HepG2 (cell line): ENCODE measurements around the gene TTC31. TPM values are rescaled to one million over a fixed set of nuclear protein-coding genes. Genes with fewer than 3 reads are reported as not detected.

Experiments used
- ARID5B ChIP-seq: IDR thresholded peaks from 2 replicates; pipeline ENCODE4 v1.4.0; 2020; ENCODE audit warnings: mild to moderate bottlenecking, missing genetic modification reagents
- ATRX ChIP-seq: sonication (generic); formaldehyde crosslinking; IDR thresholded peaks from 2 replicates; pipeline ENCODE4 v1.4.0; 2020; ENCODE audit warnings: missing genetic modification reagents, borderline replicate concordance
- CSRNP1 ChIP-seq: sonication (generic); formaldehyde crosslinking; IDR thresholded peaks from 2 replicates; pipeline ENCODE4 v1.8.1; 2023; ENCODE audit warnings: mild to moderate bottlenecking, missing genetic modification reagents
- EP300 ChIP-seq, 3 experiments: sonication (generic) in 1 of 3; formaldehyde crosslinking in 1 of 3; IDR thresholded peaks; 2 replicates each; pipeline versions ENCODE4 v1.5.1 to v1.6.1; 2011 to 2020; ENCODE audit warnings: low read depth in 2 of 3, low read length in 2 of 3, borderline replicate concordance in 1 of 3, improper control_type of control experiment in 1 of 3, mild to moderate bottlenecking in 1 of 3, missing genetic modification reagents in 1 of 3, moderate library complexity in 1 of 3
- FOXK1 ChIP-seq: sonication (generic); formaldehyde crosslinking; IDR thresholded peaks from 2 replicates; pipeline ENCODE4 v1.4.0; 2020; ENCODE audit warnings: low read depth, missing genetic modification reagents, borderline replicate concordance
- HNF4G ChIP-seq, 2 experiments: sonication (generic) in 1 of 2; formaldehyde crosslinking in 1 of 2; IDR thresholded peaks; 2 replicates each; pipeline versions ENCODE4 v1.4.0 to v1.6.1; 2011 to 2020; ENCODE audit warnings: borderline replicate concordance in 2 of 2, low read depth in 2 of 2, mild to moderate bottlenecking in 2 of 2, low read length in 1 of 2, missing genetic modification reagents in 1 of 2, moderate library complexity in 1 of 2
- KAT8 ChIP-seq: IDR thresholded peaks from 2 replicates; pipeline ENCODE4 v1.6.1; 2016; ENCODE audit warnings: missing genetic modification reagents, missing compliant biosample characterization
- KLF16 ChIP-seq, 2 experiments: sonication (generic) in 1 of 2; formaldehyde crosslinking in 1 of 2; IDR thresholded peaks; 2 replicates each; pipeline versions ENCODE4 v1.6.1 to v1.8.0; 2016 to 2023; ENCODE audit warnings: missing genetic modification reagents in 2 of 2, missing compliant biosample characterization in 1 of 2
- MTF2 ChIP-seq: sonication (generic); formaldehyde crosslinking; IDR thresholded peaks from 2 replicates; pipeline ENCODE4 v1.5.0; 2020; ENCODE audit warnings: missing genetic modification reagents, borderline replicate concordance
- NKX3-1 ChIP-seq: sonication (generic); formaldehyde crosslinking; IDR thresholded peaks from 2 replicates; pipeline ENCODE4 v1.5.0; 2020; ENCODE audit warnings: missing genetic modification reagents
- NR2F1 ChIP-seq, 2 experiments: fragments of 450-650 bp in 1 of 2; formaldehyde crosslinking in 1 of 2; IDR thresholded peaks; 2 replicates each; pipeline versions ENCODE4 v1.5.0 to v1.6.1; 2016 to 2020; ENCODE audit warnings: mild to moderate bottlenecking in 1 of 2, missing compliant biosample characterization in 1 of 2, missing genetic modification reagents in 1 of 2, moderate library complexity in 1 of 2
- RARA ChIP-seq: IDR thresholded peaks from 2 replicates; pipeline ENCODE4 v1.6.1; 2016; ENCODE audit warnings: missing genetic modification reagents, missing compliant biosample characterization
- SP5 ChIP-seq: IDR thresholded peaks from 2 replicates; pipeline ENCODE4 v1.6.1; 2016; ENCODE audit warnings: low read depth, borderline replicate concordance
- TAF15 ChIP-seq: fragments of 200-400 bp; formaldehyde crosslinking; IDR thresholded peaks from one replicate; pipeline ENCODE4 v1.6.1; 2018; ENCODE audit warnings: mild to moderate bottlenecking, low read depth, low read length; ENCODE audit not compliant: poor library complexity, severe bottlenecking
- THAP11 ChIP-seq: IDR thresholded peaks from 2 replicates; pipeline ENCODE4 v1.6.1; 2016; ENCODE audit warnings: missing biosample characterization, missing genetic modification reagents
- ZBTB7A ChIP-seq: sonication (generic); formaldehyde crosslinking; IDR thresholded peaks from 2 replicates; pipeline ENCODE4 v1.8.0; 2022; ENCODE audit warnings: mild to moderate bottlenecking, missing genetic modification reagents
- ZFY ChIP-seq: sonication (generic); formaldehyde crosslinking; IDR thresholded peaks from 2 replicates; pipeline ENCODE4 v1.4.0; 2020; ENCODE audit warnings: missing genetic modification reagents
- ZNF547 ChIP-seq: sonication (generic); formaldehyde crosslinking; IDR thresholded peaks from 2 replicates; pipeline ENCODE4 v1.5.1; 2020; ENCODE audit warnings: mild to moderate bottlenecking, missing genetic modification reagents
- ZNF619 ChIP-seq: sonication (generic); formaldehyde crosslinking; IDR thresholded peaks from 2 replicates; pipeline ENCODE4 v1.4.0; 2020; ENCODE audit warnings: mild to moderate bottlenecking, missing genetic modification reagents
- polyA plus RNA-seq, 8 experiments: library from polyadenylated mRNA; depleted of rRNA in 3 of 8; stranded (reverse) in 7 of 8; unstranded in 1 of 8; fragments of >200 nt; fragmentation: Illumina TruSeq in 4 of 8; extraction: Trizol in 4 of 8; gene quantifications; 2 replicates each; pipeline versions ENCODE4 v1.2.1 to v1.2.3, GENCODE V29; 2011 to 2016; ENCODE audit warnings: low read depth in 4 of 8, missing spikeins in 1 of 8, mixed read lengths in 1 of 8; ENCODE audit not compliant: insufficient read depth in 1 of 8
- total RNA-seq, 5 experiments: library from RNA; depleted of rRNA; stranded (reverse); fragments of >200 nt; fragmentation: Illumina TruSeq; extraction: Trizol; gene quantifications; 2 replicates each; pipeline ENCODE4 v1.2.3, GENCODE V29; 2016; ENCODE audit warnings: low read depth in 1 of 5

Gene TTC31
- total and polyA plus RNA-seq, 2 of the 13 experiments (the other 11 are each of a cell fraction or from before 2014, with no cell fraction given) = 28.3 to 39.5 TPM

- peak; percentile 44; the same call in 1 of the 2 replicates for TF ChIP-seq HNF4G (IDR thresholded peaks at IDR 0.05; ENCODE audit: borderline replicate concordance, low read depth, low read length)
- no peak for TF ChIP-seq HNF4G (CRISPR knock-in tag; IDR thresholded peaks at IDR 0.05; ENCODE audit: borderline replicate concordance, low read depth)
- TF ChIP-seq ARID5B (CRISPR knock-in tag) = peak; percentile 45; the same call in 1 of the 2 replicates
- TF ChIP-seq KAT8 (CRISPR knock-in tag) = 0 out of 2 replicates have a peak, but pooled peaks have one; percentile 55
- TF ChIP-seq THAP11 (CRISPR knock-in tag) = peak; percentile 57
- peak; percentile 29; the same call in 1 of the 2 replicates for TF ChIP-seq FOXK1 (CRISPR knock-in tag)
- peak; percentile 29 to 51; a peak in 1 of 4 replicates for TF ChIP-seq EP300 (IDR thresholded peaks at IDR 0.05; ENCODE audit: low read depth in 2 of 2, low read length in 2 of 2)
- TF ChIP-seq EP300 (CRISPR knock-in tag; IDR thresholded peaks at IDR 0.05; ENCODE audit: borderline replicate concordance) = no peak
- TF ChIP-seq KLF16 (CRISPR knock-in tag; IDR thresholded peaks at IDR 0.05) = peak in 1 of 2 experiments; percentile 39; a peak in 1 of 4 replicates
- no peak for TF ChIP-seq NKX3-1 (CRISPR knock-in tag)
- peak; percentile 60; the same call in 1 of the 2 replicates for TF ChIP-seq CSRNP1
- 0 out of 2 replicates have a peak, but pooled peaks have one; percentile 18 for TF ChIP-seq MTF2 (CRISPR knock-in tag)
- TF ChIP-seq TAF15 = peak; percentile 41
- peak; percentile 59; the same call in 1 of the 2 replicates for TF ChIP-seq SP5 (CRISPR knock-in tag)
- no peak for TF ChIP-seq ZNF619 (CRISPR knock-in tag)
- TF ChIP-seq ATRX = no peak
- peak; percentile 64 for TF ChIP-seq ZFY (CRISPR knock-in tag)
- TF ChIP-seq ZNF547 = no peak
- peak; percentile 40; the same call in 1 of the 2 replicates for TF ChIP-seq ZBTB7A (CRISPR knock-in tag)
- TF ChIP-seq RARA (CRISPR knock-in tag) = peak; percentile 73
- TF ChIP-seq NR2F1 (CRISPR knock-in tag; IDR thresholded peaks at IDR 0.05) = peak; percentile 72 to 75; a peak in 3 of 4 replicates
These were observed 30.1 kb downstream of the TTC31 start (continued) for GRCh38 chr2:74512744-74513604.
